SK-N-SH (cell line): ENCODE results near the gene SEC14L5. TPM values are rescaled to one million over a fixed set of nuclear protein-coding genes. Genes with fewer than 3 reads are reported as not detected.

Experiments used
- CTCF ChIA-PET: fragments of 300-600, 350-600 bp; formaldehyde crosslinking; extraction: SDS; loops from one replicate; lab custom pipeline; 2021; lab: Yijun Ruan, JAX
- POLR2A ChIA-PET: fragments of 350-600 bp; sonication (Branson Sonifier 250); formaldehyde crosslinking; extraction: SDS; loops from one replicate; lab custom pipeline; 2020; ENCODE audit warnings: antibody characterized with exemption, inconsistent platforms; lab: Yijun Ruan, JAX
- DNase-seq: peaks from one replicate; pipeline ENCODE4 v3.0.0; 2012
- H2AFZ ChIP-seq: fragments of 200-600 bp; sonication (generic); 2 replicates; pipeline ENCODE4 v1.8.1; 2016; ENCODE audit warnings: antibody characterized with exemption, mild to moderate bottlenecking, low read depth
- H3F3A ChIP-seq: fragments of 200-600 bp; sonication (generic); replicated peaks from 2 replicates; pipeline ENCODE3; 2016; ENCODE audit warnings: antibody characterized with exemption, mild to moderate bottlenecking; ENCODE audit not compliant: insufficient read depth
- H3K27ac ChIP-seq, 2 experiments: fragments of 200-500 bp in 1 of 2; fragments of 200-600 bp in 1 of 2; sonication (Bioruptor generic) in 1 of 2; sonication (generic), shearing (Covaris generic) in 1 of 2; 2 replicates each; pipeline versions ENCODE4 v1.5.1 to v1.6.1; 2014 to 2016; ENCODE audit warnings: low read depth in 2 of 2, inconsistent platforms in 1 of 2, low read length in 1 of 2, mild to moderate bottlenecking in 1 of 2, mixed read lengths in 1 of 2
- H3K27me3 ChIP-seq: fragments of 200-600 bp; sonication (generic), shearing (Covaris generic); 2 replicates; pipeline ENCODE4 v1.6.1; 2016; ENCODE audit warnings: mixed run types; ENCODE audit not compliant: insufficient read depth
- H3K36me3 ChIP-seq, 2 experiments: fragments of 200-500 bp in 1 of 2; fragments of 200-600 bp in 1 of 2; sonication (Bioruptor generic) in 1 of 2; sonication (generic) in 1 of 2; replicated peaks in 1 of 2; 2 replicates each; pipeline versions ENCODE3 to v1.5.1; 2014 to 2016; ENCODE audit warnings: low read length in 1 of 2, mild to moderate bottlenecking in 1 of 2; ENCODE audit not compliant: insufficient read depth in 2 of 2, control insufficient read depth in 1 of 2
- H3K4me1 ChIP-seq, 2 experiments: fragments of 200-500 bp in 1 of 2; fragments of 200-600 bp in 1 of 2; sonication (Bioruptor generic) in 1 of 2; sonication (generic), shearing (Covaris generic) in 1 of 2; 2 replicates each; pipeline versions ENCODE4 v1.5.1 to v1.6.1; 2014 to 2016; ENCODE audit warnings: low read depth in 1 of 2, low read length in 1 of 2, mixed run types in 1 of 2; ENCODE audit not compliant: insufficient read depth in 2 of 2, control insufficient read depth in 1 of 2
- H3K4me2 ChIP-seq: fragments of 200-600 bp; sonication (generic), shearing (Covaris generic); 2 replicates; pipeline ENCODE4 v1.6.1; 2017; ENCODE audit warnings: mixed run types
- H3K4me3 ChIP-seq, 2 experiments: fragments of 200-500 bp in 1 of 2; fragments of 200-600 bp in 1 of 2; sonication (Bioruptor generic) in 1 of 2; sonication (generic), shearing (Covaris generic) in 1 of 2; 2 replicates each; pipeline versions ENCODE4 v1.5.1 to v1.8.1; 2014 to 2016; ENCODE audit warnings: low read depth in 2 of 2, inconsistent platforms in 1 of 2, low read length in 1 of 2, mild to moderate bottlenecking in 1 of 2, mixed read lengths in 1 of 2, moderate library complexity in 1 of 2
- H3K79me2 ChIP-seq: fragments of 200-600 bp; sonication (generic); 2 replicates; pipeline ENCODE4 v1.8.1; 2017; ENCODE audit warnings: mild to moderate bottlenecking; ENCODE audit not compliant: insufficient read depth
- H3K9ac ChIP-seq: fragments of 200-600 bp; sonication (generic); 2 replicates; pipeline ENCODE4 v1.6.1; 2017; ENCODE audit warnings: mixed run types
- H3K9me2 ChIP-seq: fragments of 200-600 bp; sonication (generic); 2 replicates; pipeline ENCODE4 v1.6.1; 2017; ENCODE audit warnings: mixed run types
- H3K9me3 ChIP-seq: fragments of 200-600 bp; sonication (generic); 2 replicates; pipeline ENCODE4 v1.6.1; 2017; ENCODE audit warnings: mixed run types, mild to moderate bottlenecking, moderate library complexity
- H4K20me1 ChIP-seq: fragments of 200-600 bp; sonication (generic); 2 replicates; pipeline ENCODE4 v1.6.1; 2017; ENCODE audit warnings: mild to moderate bottlenecking, mixed run types; ENCODE audit not compliant: insufficient read depth
- CHD2 ChIP-seq: fragments of 150-350 bp; IDR thresholded peaks from 2 replicates; pipeline ENCODE4 v1.6.1; 2018; ENCODE audit warnings: low read length; ENCODE audit not compliant: partially characterized antibody
- EP300 ChIP-seq, 2 experiments: IDR thresholded peaks; 2 replicates each; pipeline versions ENCODE4 v1.4.0 to v1.6.1; 2012; ENCODE audit warnings: borderline replicate concordance in 1 of 2, low read depth in 1 of 2, low read length in 1 of 2
- EZH2phosphoT487 ChIP-seq: fragments of 200-600 bp; sonication (generic); IDR thresholded peaks from 2 replicates; pipeline ENCODE4 v1.6.1; 2017; ENCODE audit warnings: low read depth, mixed run types, mild to moderate bottlenecking, antibody characterized with exemption, moderate library complexity, borderline replicate concordance
- FOXJ3 ChIP-seq: sonication (generic); formaldehyde crosslinking; IDR thresholded peaks from 2 replicates; pipeline ENCODE4 v1.5.1; 2020; ENCODE audit warnings: mild to moderate bottlenecking, missing genetic modification reagents
- IRF3 ChIP-seq: fragments of 150-350 bp; IDR thresholded peaks from 2 replicates; pipeline ENCODE4 v1.6.1; 2016; ENCODE audit warnings: mild to moderate bottlenecking, low read depth, low read length
- MEF2A ChIP-seq: IDR thresholded peaks from 2 replicates; pipeline ENCODE4 v1.4.0; 2012; ENCODE audit warnings: low read depth, borderline replicate concordance
- MXI1 ChIP-seq: IDR thresholded peaks from 2 replicates; pipeline ENCODE4 v1.6.1; 2012; ENCODE audit warnings: mild to moderate bottlenecking, low read depth, low read length, improper control_type of control experiment
- NFIC ChIP-seq: IDR thresholded peaks from 2 replicates; pipeline ENCODE4 v1.4.0; 2012; ENCODE audit warnings: borderline replicate concordance
- NRF1 ChIP-seq: IDR thresholded peaks from 2 replicates; pipeline ENCODE4 v1.6.1; 2012; ENCODE audit warnings: low read depth, mild to moderate bottlenecking, low read length
- RAD21 ChIP-seq: IDR thresholded peaks from 2 replicates; pipeline ENCODE4 v1.6.1; 2012; ENCODE audit warnings: mild to moderate bottlenecking, low read length
- REST ChIP-seq: IDR thresholded peaks from 2 replicates; pipeline ENCODE4 v1.6.1; 2012; ENCODE audit warnings: mild to moderate bottlenecking, low read depth, low read length, moderate library complexity
- RFX5 ChIP-seq: IDR thresholded peaks from 2 replicates; pipeline ENCODE4 v1.6.1; 2012; ENCODE audit warnings: mild to moderate bottlenecking, improper control_type of control experiment, low read length
- SIN3A ChIP-seq: IDR thresholded peaks from 2 replicates; pipeline ENCODE4 v1.6.1; 2012; ENCODE audit warnings: low read depth, mild to moderate bottlenecking, low read length, moderate library complexity, borderline replicate concordance
- TAF1 ChIP-seq: IDR thresholded peaks from 2 replicates; pipeline ENCODE4 v1.6.1; 2012; ENCODE audit warnings: low read depth, mild to moderate bottlenecking, low read length, moderate library complexity, borderline replicate concordance
- TCF12 ChIP-seq: IDR thresholded peaks from 2 replicates; pipeline ENCODE4 v1.4.0; 2012
- TEAD4 ChIP-seq: IDR thresholded peaks from 2 replicates; pipeline ENCODE4 v1.4.0; 2012; ENCODE audit warnings: mild to moderate bottlenecking, borderline replicate concordance; ENCODE audit not compliant: insufficient read depth
- YY1 ChIP-seq: IDR thresholded peaks from 2 replicates; pipeline ENCODE4 v1.4.0; 2012; ENCODE audit warnings: low read depth, mild to moderate bottlenecking
- ZBTB33 ChIP-seq: IDR thresholded peaks from 2 replicates; pipeline ENCODE4 v1.4.0; 2012; ENCODE audit warnings: low read depth, borderline replicate concordance
- WGBS: methylation state at CpG from one replicate; pipeline ENCODE4 v1.1.6; 2017; ENCODE audit warnings: low lambda C conversion rate; 5-methylcytosine and 5-hydroxymethylcytosine counted together
- polyA plus RNA-seq, 3 experiments: library from polyadenylated mRNA; depleted of rRNA; stranded (reverse); fragments of >200 nt; gene quantifications; 2 replicates each; pipeline ENCODE4 v1.2.3, GENCODE V29; 2012

SEC14L5 gene
- polyA plus RNA-seq, 1 of the 3 experiments (the other 2 are of a cell fraction) = 0.08 TPM

- Histone ChIP-seq H3K4me1 (no peaks in the 10 kb centered on the region), H2AFZ (no peak overlapping the region), H3K36me3 (no peaks in the 10 kb centered on the region), H3K9me2 (no peaks in the 10 kb centered on the region), H3K4me3 (no peak overlapping the region), H3K9me3 (no peaks in the 10 kb centered on the region), H3F3A (no peaks in the 10 kb centered on the region), H3K4me2 (no peak overlapping the region), H3K9ac (no peak overlapping the region), H3K79me2 (no peaks in the 10 kb centered on the region), H3K27ac (no peak overlapping the region), H3K27me3 (no peaks in the 10 kb centered on the region; the same call in 1 of the 2 replicates), H4K20me1 (no peaks in the 10 kb centered on the region)
- WGBS = 66% methylated on average over 10 of the region's 10 CpGs
- POLR2A ChIA-PET = no interaction called here
- CTCF ChIA-PET = interaction anchor here (0.9 to 1.0 kb wide), 2 partner anchors 9 to 39 kb away, joined by 3 read pairs; no protein-coding TSS in a partner anchor
- DNase-seq = no peak
- no peak for TF ChIP-seq TCF12
- TF ChIP-seq ZBTB33 = no peak
- no peak for TF ChIP-seq YY1
- no peak for TF ChIP-seq REST
- no peak for TF ChIP-seq SIN3A
- no peak for TF ChIP-seq FOXJ3 (CRISPR knock-in tag)
- TF ChIP-seq TEAD4 = no peak
- TF ChIP-seq CHD2 = no peak
These were observed 87.5 kb downstream of the SEC14L5 start for GRCh38 chr16:5045499-5046115.

GRCh38 chr16:5046914-5047313 lies 88.8 kb downstream of the SEC14L5 start:
- H3K4me1 ChIP-seq = no peaks in the 10 kb centered on the region
- no peak overlapping the region for H3K27ac ChIP-seq
- no peak overlapping the region for H2AFZ ChIP-seq
- DNase-seq = no peak
- 7% methylated on average over 2 of the region's 2 CpGs for WGBS
- no peaks in the 10 kb centered on the region for H3K9me3 ChIP-seq
- CTCF ChIA-PET = no interaction called here
- peaks cover 7% of the 10 kb centered on the region; the same call in 1 of the 2 replicates for H3K27me3 ChIP-seq
- H4K20me1 ChIP-seq = no peaks in the 10 kb centered on the region
- POLR2A ChIA-PET = no interaction called here
- H3K79me2 ChIP-seq = no peaks in the 10 kb centered on the region
- no peaks in the 10 kb centered on the region for H3F3A ChIP-seq
- no peak overlapping the region for H3K4me2 ChIP-seq
- H3K4me3 ChIP-seq = no peak overlapping the region
- H3K9ac ChIP-seq = no peak overlapping the region
- no peaks in the 10 kb centered on the region for H3K36me3 ChIP-seq
- H3K9me2 ChIP-seq = no peaks in the 10 kb centered on the region
- TF ChIP-seq IRF3 (no peak), RFX5 (no peak), EZH2phosphoT487 (no peak), RAD21 (no peak), NFIC (no peak), MEF2A (no peak), YY1 (no peak), SIN3A (no peak), NRF1 (no peak), TAF1 (no peak), CHD2 (no peak), MXI1 (no peak), EP300 (IDR thresholded peaks at IDR 0.05; ENCODE audit: borderline replicate concordance in 1 of 2, low read depth in 1 of 2, low read length in 1 of 2) (no peak)
